Measurements from ENCODE around the gene PRKD3.

- TF ChIP-seq, protein P1, sequence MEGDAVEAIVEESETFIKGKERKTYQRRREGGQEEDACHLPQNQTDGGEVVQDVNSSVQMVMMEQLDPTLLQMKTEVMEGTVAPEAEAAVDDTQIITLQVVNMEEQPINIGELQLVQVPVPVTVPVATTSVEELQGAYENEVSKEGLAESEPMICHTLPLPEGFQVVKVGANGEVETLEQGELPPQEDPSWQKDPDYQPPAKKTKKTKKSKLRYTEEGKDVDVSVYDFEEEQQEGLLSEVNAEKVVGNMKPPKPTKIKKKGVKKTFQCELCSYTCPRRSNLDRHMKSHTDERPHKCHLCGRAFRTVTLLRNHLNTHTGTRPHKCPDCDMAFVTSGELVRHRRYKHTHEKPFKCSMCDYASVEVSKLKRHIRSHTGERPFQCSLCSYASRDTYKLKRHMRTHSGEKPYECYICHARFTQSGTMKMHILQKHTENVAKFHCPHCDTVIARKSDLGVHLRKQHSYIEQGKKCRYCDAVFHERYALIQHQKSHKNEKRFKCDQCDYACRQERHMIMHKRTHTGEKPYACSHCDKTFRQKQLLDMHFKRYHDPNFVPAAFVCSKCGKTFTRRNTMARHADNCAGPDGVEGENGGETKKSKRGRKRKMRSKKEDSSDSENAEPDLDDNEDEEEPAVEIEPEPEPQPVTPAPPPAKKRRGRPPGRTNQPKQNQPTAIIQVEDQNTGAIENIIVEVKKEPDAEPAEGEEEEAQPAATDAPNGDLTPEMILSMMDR (IDR thresholded peaks at IDR 0.05): no peak
- TF ChIP-seq POLR2AphosphoS5 (IDR thresholded peaks at IDR 0.05) (no peak), POLR2A (IDR thresholded peaks at IDR 0.05) (no peak), EP300 (IDR thresholded peaks at IDR 0.05) (no peak)
Observed at GRCh38 chr2:37302701-37303252, 21.9 kb downstream of the PRKD3 start.
